GM23338 (cell line): ENCODE results near the gene ZFR2. TPM values are rescaled to one million over a fixed set of nuclear protein-coding genes. Genes with fewer than 3 reads are reported as not detected.

Experiments used
- ATAC-seq: fragments of 200-7000 bp; cut with Tn5 transposase; 3 replicates; pipeline ENCODE4 v1.9.1; 2020
- DNase-seq: peaks from one replicate; pipeline ENCODE4 v3.0.0-alpha.2; 2015; ENCODE audit warnings: low spot score
- H2AFZ ChIP-seq: fragments of 200-600 bp; sonication (generic); 2 replicates; pipeline ENCODE4 v1.8.0; 2016; ENCODE audit warnings: antibody characterized with exemption, mild to moderate bottlenecking, moderate library complexity
- H3F3A ChIP-seq: fragments of 200-600 bp; sonication (generic); replicated peaks from 2 replicates; pipeline ENCODE4 v1.8.0; 2017; ENCODE audit warnings: antibody characterized with exemption, mixed run types, low read depth
- H3K27ac ChIP-seq: fragments of 200-600 bp; sonication (generic); 2 replicates; pipeline ENCODE4 v1.6.1; 2016; ENCODE audit warnings: low read depth
- H3K27me3 ChIP-seq: fragments of 200-600 bp; sonication (generic); 2 replicates; pipeline ENCODE4 v1.8.0; 2016; ENCODE audit warnings: mild to moderate bottlenecking, mixed run types, moderate library complexity; ENCODE audit not compliant: insufficient read depth
- H3K36me3 ChIP-seq: fragments of 200-600 bp; sonication (generic); 2 replicates; pipeline ENCODE4 v1.8.0; 2016; ENCODE audit warnings: mild to moderate bottlenecking; ENCODE audit not compliant: insufficient read depth
- H3K4me1 ChIP-seq: fragments of 200-600 bp; sonication (generic); 2 replicates; pipeline ENCODE4 v1.8.0; 2016; ENCODE audit warnings: mild to moderate bottlenecking, moderate library complexity; ENCODE audit not compliant: insufficient read depth
- H3K4me2 ChIP-seq: fragments of 200-600 bp; sonication (generic); 2 replicates; pipeline ENCODE4 v1.7.1; 2017; ENCODE audit warnings: mixed run types
- H3K4me3 ChIP-seq: fragments of 200-600 bp; sonication (generic); 2 replicates; pipeline ENCODE4 v1.6.1; 2016; ENCODE audit warnings: mixed run types
- H3K79me2 ChIP-seq: fragments of 200-600 bp; sonication (generic); replicated peaks from 2 replicates; pipeline ENCODE4 v1.8.0; 2017; ENCODE audit warnings: mild to moderate bottlenecking; ENCODE audit not compliant: insufficient read depth
- H3K9me2 ChIP-seq: fragments of 200-600 bp; sonication (generic); 2 replicates; pipeline ENCODE4 v1.8.0; 2017; ENCODE audit not compliant: insufficient read depth
- H4K20me1 ChIP-seq: fragments of 200-600 bp; sonication (generic); replicated peaks from 2 replicates; pipeline ENCODE4 v1.8.0; 2017; ENCODE audit warnings: mild to moderate bottlenecking; ENCODE audit not compliant: insufficient read depth
- H3K27ac Mint-ChIP-seq: 2 replicates; pipeline ENCODE4 v1.8.0; 2020; ENCODE audit warnings: inconsistent platforms, mild to moderate bottlenecking, moderate library complexity, mixed read lengths
- H3K27me3 Mint-ChIP-seq: 3 replicates; pipeline ENCODE4 v1.8.0; 2022; ENCODE audit warnings: low read depth, mild to moderate bottlenecking, moderate library complexity, mixed read lengths, inconsistent platforms; ENCODE audit not compliant: insufficient read depth, poor library complexity
- H3K36me3 Mint-ChIP-seq: 3 replicates; pipeline ENCODE4 v1.8.0; 2021; ENCODE audit warnings: low read depth, mild to moderate bottlenecking, inconsistent platforms, moderate library complexity, mixed read lengths
- H3K4me1 Mint-ChIP-seq: 3 replicates; pipeline ENCODE4 v1.8.0; 2020; ENCODE audit warnings: mild to moderate bottlenecking, inconsistent platforms, mixed read lengths
- H3K4me3 Mint-ChIP-seq: 3 replicates; pipeline ENCODE4 v1.8.0; 2021; ENCODE audit warnings: moderate library complexity, mild to moderate bottlenecking, inconsistent platforms, mixed read lengths
- H3K9me3 Mint-ChIP-seq: 3 replicates; pipeline ENCODE4 v1.8.0; 2020; ENCODE audit warnings: moderate library complexity, mild to moderate bottlenecking, inconsistent platforms, mixed read lengths
- CREB1 ChIP-seq: fragments of 250-450 bp; sonication (Bioruptor Pico); IDR thresholded peaks from 2 replicates; pipeline ENCODE4 v1.5.0; 2020; ENCODE audit warnings: low read depth, mild to moderate bottlenecking, moderate library complexity
- CTCF ChIP-seq, 2 experiments: fragments of 200-600 bp in 1 of 2; sonication (generic) in 1 of 2; conservative IDR thresholded peaks; 2 replicates each; pipeline versions ENCODE4 v1.5.1 to v1.6.1; 2016 to 2017; ENCODE audit warnings: antibody characterized with exemption in 2 of 2, low read depth in 2 of 2, mild to moderate bottlenecking in 2 of 2, moderate library complexity in 1 of 2
- ETS1 ChIP-seq: IDR thresholded peaks from 2 replicates; pipeline ENCODE4 v1.6.1; 2016; ENCODE audit warnings: antibody characterized with exemption
- EZH2 ChIP-seq: fragments of 200-600 bp; sonication (generic); IDR thresholded peaks from one replicate; pipeline ENCODE4 v1.8.0; 2017; ENCODE audit warnings: antibody characterized with exemption, mild to moderate bottlenecking, low read depth; ENCODE audit not compliant: unreplicated experiment
- EZH2phosphoT487 ChIP-seq: fragments of 200-600 bp; sonication (generic); IDR thresholded peaks from one replicate; pipeline ENCODE4 v1.8.1; 2018; ENCODE audit warnings: antibody characterized with exemption; ENCODE audit not compliant: unreplicated experiment
- JUNB ChIP-seq: IDR thresholded peaks from one replicate; pipeline ENCODE4 v1.6.1; 2016; ENCODE audit warnings: antibody characterized with exemption; ENCODE audit not compliant: unreplicated experiment
- NANOG ChIP-seq: IDR thresholded peaks from 2 replicates; pipeline ENCODE4 v1.6.1; 2016; ENCODE audit warnings: antibody characterized with exemption, borderline replicate concordance
- POLR2AphosphoS5 ChIP-seq: IDR thresholded peaks from 2 replicates; pipeline ENCODE4 v1.6.1; 2016; ENCODE audit warnings: antibody characterized with exemption, low read depth
- REST ChIP-seq: IDR thresholded peaks from one replicate; pipeline ENCODE4 v1.6.1; 2018; ENCODE audit warnings: antibody characterized with exemption; ENCODE audit not compliant: unreplicated experiment
- STAT1 ChIP-seq: IDR thresholded peaks from one replicate; pipeline ENCODE4 v1.6.1; 2016; ENCODE audit warnings: antibody characterized with exemption; ENCODE audit not compliant: unreplicated experiment
- ZNF114 ChIP-seq: fragments of 250-450 bp; sonication (Bioruptor Pico); IDR thresholded peaks from 2 replicates; pipeline ENCODE4 v1.5.0; 2020; ENCODE audit warnings: mild to moderate bottlenecking, moderate library complexity
- ZNF331 ChIP-seq: fragments of 250-450 bp; sonication (Bioruptor Pico); IDR thresholded peaks from 2 replicates; pipeline ENCODE4 v1.5.0; 2020; ENCODE audit warnings: low read depth, mild to moderate bottlenecking, moderate library complexity
- ZNF462 ChIP-seq: fragments of 250-450 bp; sonication (Bioruptor Pico); IDR thresholded peaks from 2 replicates; pipeline ENCODE4 v1.5.0; 2020; ENCODE audit warnings: mild to moderate bottlenecking, moderate library complexity
- polyA plus RNA-seq: library from polyadenylated mRNA; unstranded; fragments of >200 nt; fragmentation: Nextera tagmentation; extraction: Ambion mirVana; gene quantifications from 2 replicates; pipeline ENCODE4 v1.2.1, GENCODE V29; 2016
- total RNA-seq: library from RNA; depleted of rRNA; stranded (reverse); fragments of >200 nt; shearing (Covaris generic); gene quantifications from 2 replicates; pipeline ENCODE4 v1.2.3, GENCODE V29; 2014

The ZFR2 gene
- total and polyA plus RNA-seq, 2 experiments from 2014 or later: 15.8 to 31.3 TPM

- H3K27me3 ChIP-seq: no peaks in the 10 kb centered on the region
- H3K27ac Mint-ChIP-seq: no peak overlapping the region
- H3K4me3 Mint-ChIP-seq: no peak overlapping the region
- H4K20me1 ChIP-seq: no peaks in the 10 kb centered on the region
- H3K27ac ChIP-seq: no peak overlapping the region
- no peak overlapping the region for H3K4me2 ChIP-seq
- DNase-seq (no peak), ATAC-seq (no peak)
- peaks cover 9% of the 10 kb centered on the region for H3F3A ChIP-seq
- H3K4me3 ChIP-seq: no peak overlapping the region
- H3K4me1 ChIP-seq: no peaks in the 10 kb centered on the region
- peaks cover 4% of the 10 kb centered on the region; the same call in 2 of the 3 replicates for H3K36me3 Mint-ChIP-seq
- no peak for TF ChIP-seq ZNF114
- TF ChIP-seq NANOG: no peak
- no peak for TF ChIP-seq CTCF (conservative IDR thresholded peaks at IDR 0.05; ENCODE audit: low read depth in 2 of 2)
- TF ChIP-seq ZNF462 (CRISPR knock-in tag): no peak
- no peak for TF ChIP-seq CREB1 (CRISPR knock-in tag)
- TF ChIP-seq EZH2: no peak
- no peak for TF ChIP-seq ETS1
- TF ChIP-seq EZH2phosphoT487: no peak
- TF ChIP-seq REST: no peak
- no peak for TF ChIP-seq ZNF331
- TF ChIP-seq JUNB: no peak
- no peak for TF ChIP-seq POLR2AphosphoS5
- TF ChIP-seq STAT1: no peak
- H3K4me1 Mint-ChIP-seq: no peaks in the 10 kb centered on the region; the same call in 2 of the 3 replicates
- H3K9me3 Mint-ChIP-seq: peaks cover 4% of the 10 kb centered on the region; the same call in 2 of the 3 replicates
- H3K79me2 ChIP-seq: no peaks in the 10 kb centered on the region
- H2AFZ ChIP-seq: no peak overlapping the region
- H3K9me2 ChIP-seq: no peaks in the 10 kb centered on the region
- H3K36me3 ChIP-seq: no peaks in the 10 kb centered on the region
- H3K27me3 Mint-ChIP-seq: peaks cover 15% of the 10 kb centered on the region
Observed at GRCh38 chr19:3809881-3810707, 58.7 kb downstream of the ZFR2 start.
